Activated effector memory CD4-positive, alpha-beta T cell treated with Interleukin-2 at 50 U/mL for 16 hours (primary cell): Measurements from ENCODE around the gene THBS3.
A peak's percentile ranks its signal among the peaks of the same experiment; 100 is the strongest.
"Not testable (repeated sequence)": the region's sequence is repeated elsewhere in the genome, so short reads cannot be mapped to it uniquely, and the experiment has no call there.

Source experiments
- DNase-seq: peaks from one replicate; pipeline ENCODE4 v3.0.0-alpha.2; 2020

THBS3 gene

DNA sequence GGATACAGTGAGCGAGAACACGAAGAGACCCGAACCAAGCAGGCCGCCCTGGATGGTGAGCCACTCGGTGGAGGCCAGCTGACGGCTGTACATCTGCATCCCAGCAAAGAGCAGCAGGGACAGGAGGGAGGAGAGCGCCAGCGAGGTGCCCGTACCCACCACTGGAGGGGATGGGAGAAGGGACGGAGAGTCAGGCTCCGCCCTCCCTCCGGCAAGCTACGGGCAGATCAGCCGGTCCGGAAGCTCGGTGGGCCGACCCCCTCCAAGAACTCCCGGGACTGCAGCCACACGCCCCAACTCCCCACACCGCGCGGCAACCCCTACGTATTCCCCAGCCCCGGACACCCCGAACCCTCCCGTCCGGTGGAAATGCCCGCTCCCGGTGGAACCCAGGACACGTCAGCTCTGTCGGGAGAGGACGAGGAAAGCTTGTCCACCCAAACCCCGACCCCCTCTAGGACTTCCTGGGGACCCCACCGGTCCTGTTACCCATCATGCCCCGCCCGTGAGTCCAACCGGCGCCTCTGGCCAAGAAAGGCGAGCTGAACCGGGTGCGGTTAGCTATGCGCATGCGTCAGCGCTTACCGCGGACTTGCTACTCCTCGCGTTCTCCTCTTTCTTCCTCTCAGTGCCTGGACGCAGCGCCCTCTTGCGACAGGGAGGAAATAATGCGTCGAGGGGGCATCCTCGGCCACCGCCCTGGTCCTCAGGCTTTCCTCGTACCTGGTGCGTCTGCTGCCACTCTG lies 34.8 kb downstream of the THBS3 start, which contains the start of gene KRTCAP2:
KRTCAP2 (minus strand) TSS at position 573 of the 746 bp plus-strand sequence; CDS start at position 493, 80 bp downstream.
- peak; percentile 90 for DNase-seq

DNA sequence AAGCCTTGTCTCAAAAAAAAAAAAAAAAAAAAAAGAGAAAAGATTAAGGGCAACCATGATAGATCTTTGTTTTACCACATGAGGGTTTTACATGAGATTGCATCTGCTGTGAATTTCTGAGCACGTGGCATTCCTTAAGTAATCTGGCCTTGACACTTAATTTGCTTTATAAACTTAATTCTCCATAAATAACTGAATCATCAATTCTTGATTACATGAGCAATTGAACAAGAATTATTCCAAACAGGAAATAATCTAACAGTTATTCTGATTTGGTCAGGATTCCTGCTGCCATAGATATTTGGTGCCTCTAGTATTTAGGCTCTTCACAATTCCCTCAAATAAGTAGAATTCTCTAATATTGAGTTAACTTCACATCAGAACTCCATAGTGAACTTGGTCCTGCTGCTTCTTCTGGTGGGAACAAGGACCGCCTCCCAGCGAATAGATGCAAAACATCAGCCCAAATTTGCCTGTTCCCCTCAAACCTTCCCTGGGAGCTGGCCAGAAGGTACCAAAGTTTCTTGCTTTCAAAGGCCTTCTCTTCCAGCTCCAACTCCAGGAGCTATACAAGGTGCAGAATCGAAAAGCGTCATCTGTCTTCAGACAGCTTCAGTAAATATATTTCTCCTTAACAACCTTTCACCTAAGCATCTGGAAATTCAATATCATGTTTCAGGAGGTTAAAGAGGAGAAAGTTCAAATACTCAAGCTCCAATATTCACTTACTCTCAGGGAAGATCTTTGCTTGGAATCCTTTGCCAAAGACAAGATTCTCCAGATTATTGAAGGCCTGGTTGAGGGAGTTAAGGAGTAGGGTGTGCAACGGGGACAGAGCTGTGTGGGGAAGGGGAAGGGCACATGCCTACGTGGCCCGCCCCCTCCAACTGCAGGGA lies 35.6 kb downstream of the THBS3 start:
- DNase-seq: no peak

DNA sequence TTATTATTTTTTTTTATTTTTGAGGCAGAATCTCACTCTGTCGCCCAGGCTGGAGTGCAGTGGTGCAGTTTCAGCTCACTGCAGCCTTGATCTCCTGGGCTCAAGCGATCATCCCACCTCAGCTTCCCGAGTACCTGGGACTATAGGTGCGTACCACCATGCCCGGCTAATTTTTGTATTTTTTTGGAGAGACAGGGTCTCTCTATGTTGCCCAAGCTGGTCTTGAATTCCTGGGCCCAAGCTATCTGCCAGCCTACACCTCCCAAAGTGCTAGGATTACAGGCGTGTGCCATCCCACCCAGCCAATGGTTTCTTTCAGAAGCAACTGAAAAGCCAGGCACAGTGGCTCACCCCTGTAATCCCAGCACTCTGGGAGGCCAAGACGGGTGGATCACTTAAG lies 36.9 kb downstream of the THBS3 start:
- no peak for DNase-seq

DNA sequence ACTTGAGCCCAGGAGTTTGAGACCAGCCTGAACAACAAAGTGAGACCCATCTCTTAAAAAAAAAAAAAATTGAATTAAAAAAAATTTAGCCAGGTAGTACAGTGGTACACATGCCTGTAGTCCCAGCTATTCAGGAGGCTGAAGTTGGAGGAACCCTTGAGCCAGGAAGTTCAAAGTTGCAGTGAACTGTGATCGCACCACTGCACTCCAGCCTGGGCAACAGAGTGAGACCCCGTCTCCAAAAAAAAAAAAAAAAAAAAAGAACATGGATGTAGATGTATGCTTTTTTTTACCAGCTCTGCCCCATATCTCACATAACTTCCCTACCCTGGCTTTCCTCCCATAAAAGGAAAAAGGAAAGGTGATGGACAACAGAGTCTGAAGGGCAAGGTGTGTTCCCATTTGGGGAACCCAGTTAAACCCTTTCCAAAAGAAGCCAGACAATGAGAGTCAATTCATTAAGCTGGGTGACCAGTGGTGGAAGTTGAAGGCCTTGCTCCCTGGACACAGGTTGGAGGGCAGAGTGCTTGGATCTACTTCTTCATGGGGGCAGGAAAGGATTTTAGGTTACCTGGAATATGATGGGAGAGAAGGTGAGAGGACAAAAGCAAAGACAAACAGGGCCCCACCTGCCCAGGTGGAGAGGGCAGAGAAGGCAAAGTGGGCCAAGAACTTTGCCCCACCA lies 37.5 kb downstream of the THBS3 start:
- DNase-seq: no peak

DNA sequence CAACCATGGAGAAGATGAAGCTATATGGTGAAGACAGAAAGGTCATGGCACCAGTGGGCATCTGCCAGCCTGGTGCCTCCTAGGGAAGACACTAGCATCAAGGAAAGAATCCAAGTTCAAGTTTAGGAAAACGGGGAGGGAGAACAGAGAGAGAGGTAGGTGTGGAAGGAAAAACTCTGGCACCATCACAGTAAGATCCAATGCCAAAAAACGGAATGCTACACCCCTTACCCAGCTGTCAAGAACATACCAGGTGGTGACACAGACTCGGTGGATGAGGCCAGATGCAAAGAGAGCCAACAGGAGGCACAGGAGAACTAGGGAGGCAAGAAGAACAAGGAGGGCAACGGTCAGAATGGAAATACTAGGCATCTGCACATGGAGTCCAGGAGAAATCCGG lies 38.2 kb downstream of the THBS3 start:
- no peak for DNase-seq

DNA sequence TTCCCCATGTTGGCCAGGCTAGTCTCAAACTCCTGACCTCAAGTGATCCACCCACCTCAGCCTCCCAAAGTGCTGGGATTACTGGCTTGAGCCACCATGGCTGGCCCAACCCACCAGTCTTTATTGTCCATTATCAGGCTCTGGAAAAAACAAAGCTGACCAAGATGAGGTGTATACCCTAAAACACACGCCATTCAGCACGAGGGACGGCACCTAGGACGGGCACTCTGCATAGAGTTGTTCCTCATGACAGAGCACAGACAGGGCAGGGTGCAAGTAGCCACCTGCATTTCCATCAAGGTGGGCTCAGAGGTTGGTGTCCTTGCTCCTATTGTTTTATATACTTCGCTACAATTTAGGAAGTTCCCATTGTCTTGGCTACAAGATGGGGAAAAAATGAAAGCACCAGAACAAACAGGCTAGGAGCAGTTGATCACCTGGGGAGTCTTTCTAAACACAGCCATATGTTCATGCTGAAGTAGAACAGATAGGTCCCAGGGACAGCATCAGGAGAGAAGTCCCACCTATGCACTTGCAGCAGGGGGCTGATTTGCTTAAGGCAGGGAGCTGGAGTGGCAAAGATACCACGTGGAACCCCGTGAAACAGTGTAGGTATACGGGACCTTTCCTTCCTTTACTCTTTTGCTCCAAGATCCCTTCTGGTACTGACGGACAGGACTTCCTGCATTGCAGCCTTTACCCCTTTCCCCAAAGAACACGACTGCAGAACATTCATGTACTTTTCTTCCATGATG lies 39.1 kb downstream of the THBS3 start:
- DNase-seq: no peak

DNA sequence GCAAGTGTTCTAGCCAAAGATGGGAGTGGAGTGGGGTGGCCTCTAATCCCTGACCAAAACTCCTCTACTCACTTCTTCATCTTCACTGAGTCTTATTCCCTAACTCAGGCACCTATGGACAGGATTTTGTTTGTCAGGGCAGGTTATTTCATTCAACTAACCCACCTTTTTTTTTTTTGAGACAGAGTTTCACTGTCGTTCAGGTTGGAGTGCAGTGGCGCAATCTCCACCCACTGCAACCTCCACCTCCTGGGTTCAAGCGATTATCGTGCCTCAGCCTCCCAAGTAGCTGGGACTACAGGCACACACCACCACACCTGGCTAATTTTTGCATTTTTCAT lies 39.6 kb downstream of the THBS3 start:
- DNase-seq: not testable (repeated sequence)

DNA sequence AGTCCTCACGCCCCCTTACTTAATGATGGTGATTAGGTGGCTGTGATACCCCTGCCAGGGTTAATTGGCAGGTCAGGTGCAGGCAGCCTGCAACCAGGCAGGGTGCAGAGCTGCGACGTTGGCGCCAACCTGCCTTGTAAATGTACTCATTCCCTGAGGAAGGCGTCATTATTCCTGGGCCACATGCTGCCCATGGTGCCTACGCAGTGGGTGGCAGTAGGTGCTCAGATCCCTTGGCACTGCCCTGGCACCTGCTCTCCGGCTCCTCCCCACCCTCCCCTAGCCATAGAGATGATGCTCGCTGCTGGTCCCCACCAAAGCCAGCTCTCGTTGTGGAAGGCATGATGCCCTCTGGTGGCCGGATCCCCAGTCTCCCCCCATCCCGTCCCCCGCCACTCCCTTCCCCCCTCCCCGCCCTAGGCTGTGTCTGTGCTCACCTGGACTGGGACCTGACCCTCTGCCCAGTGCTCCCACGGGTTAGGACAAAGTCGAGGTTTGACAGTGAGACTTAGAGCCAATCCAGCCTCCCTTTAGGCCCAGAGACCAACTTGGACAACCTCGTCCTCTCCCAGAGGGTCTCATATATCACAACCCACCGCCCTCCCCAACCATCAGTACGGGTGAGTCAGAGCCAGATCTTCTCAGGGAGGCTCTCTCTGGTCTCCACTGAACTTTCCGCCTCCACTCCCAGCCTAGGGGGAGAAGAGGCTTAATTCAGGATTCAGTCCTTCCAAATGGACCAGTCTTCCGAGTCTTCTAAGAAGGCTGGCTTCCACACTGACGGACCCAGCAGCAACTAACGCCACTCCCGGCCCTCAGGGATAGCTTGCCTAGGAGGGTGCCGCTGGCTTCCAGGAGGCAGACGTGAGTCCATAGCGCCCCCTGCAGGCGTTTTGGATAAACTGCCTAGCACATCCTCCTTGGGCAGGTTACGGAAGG lies 40.3 kb downstream of the THBS3 start:
- DNase-seq: peak; percentile 71

DNA sequence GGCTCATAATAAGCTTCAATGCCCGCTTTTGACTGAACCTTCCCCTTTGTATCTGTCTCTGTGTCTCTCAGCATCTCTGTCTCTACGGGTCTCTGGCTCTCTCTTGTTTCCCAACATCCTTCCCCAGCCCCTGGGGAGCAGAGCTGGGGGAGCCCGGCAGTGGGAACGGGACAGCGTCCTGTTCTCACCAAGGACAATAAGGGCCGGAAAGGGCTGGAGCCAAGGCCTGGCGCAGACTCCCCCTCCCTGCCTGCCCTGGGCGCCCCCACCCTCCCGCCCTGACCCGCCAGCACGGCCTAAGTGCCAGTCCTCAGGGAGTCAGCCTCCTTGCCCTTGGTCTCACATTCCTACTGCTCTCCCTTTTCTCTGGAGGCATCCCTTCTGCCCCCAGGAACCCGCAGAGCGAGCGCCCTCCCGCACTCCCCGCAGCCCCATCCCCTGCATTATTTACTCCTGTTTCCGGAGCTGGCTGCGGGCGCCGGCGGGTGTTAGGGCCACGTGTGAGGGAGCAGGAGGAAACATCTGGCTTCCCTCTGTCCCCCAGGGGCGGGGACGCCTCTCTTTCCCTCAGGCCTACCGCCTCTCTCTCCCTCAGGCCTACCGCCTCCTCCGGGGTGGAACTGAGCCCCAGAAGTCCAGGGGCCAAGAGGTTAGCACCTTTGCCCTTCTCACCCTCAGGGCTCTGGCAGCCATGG lies 41.1 kb downstream of the THBS3 start:
- no peak for DNase-seq

DNA sequence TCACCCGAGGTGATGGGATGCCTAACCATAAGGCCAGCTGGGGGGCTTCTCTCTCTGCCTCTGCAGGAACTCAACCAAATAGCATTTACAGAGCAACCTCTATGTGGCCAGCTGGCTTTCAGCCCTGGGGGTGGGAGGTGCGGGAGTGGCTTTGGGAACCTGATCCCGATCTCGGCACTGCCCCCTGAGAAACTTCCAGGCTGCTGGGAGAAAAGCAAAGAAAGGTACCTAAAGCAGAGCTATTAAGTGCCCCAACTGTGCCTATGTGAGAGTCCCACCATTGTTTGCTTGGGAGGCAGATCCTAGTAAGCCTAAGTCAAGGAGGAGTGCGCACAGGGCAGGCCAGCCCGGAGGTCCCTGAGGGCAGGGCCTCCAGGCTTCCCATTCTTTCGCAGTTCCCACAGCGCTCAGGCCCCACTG lies 41.6 kb downstream of the THBS3 start:
- no peak for DNase-seq

DNA sequence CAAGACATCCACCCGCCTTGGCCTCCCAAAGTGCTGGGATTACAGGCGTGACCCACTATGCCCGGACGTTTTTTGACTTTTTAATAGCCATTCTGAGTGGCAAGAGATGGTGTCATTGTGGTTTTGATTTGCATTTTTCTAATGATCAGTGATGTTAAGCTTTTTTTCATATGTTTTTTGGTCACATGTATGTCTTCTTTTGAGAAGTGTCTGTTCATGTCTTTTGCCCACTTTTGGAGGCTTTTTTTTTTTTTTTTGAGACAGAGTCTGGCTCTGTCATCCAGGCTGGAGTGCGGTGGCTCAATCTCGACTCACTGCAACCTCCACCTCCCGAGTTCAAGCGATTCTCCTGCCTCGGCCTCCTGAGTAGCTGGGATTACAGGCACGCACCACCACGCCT lies 43.1 kb downstream of the THBS3 start:
- not testable (repeated sequence) for DNase-seq

DNA sequence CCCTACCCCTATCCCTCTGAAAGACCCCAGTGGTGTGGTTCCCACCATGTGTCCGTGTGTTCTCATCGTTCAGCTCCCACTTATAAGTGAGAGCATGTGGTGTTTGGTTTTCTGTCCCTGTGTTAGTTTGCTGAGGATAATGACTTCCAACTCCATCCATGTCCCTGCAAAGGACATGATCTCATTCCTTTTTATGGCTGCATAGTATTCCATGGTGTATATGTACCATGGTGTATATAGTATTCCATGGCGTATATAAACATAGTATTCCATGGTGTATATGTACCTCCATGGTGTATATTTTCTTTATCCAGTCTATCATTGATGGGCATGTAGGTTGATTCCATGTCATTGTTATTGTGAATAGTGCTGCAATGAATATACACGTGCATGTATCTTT lies 43.9 kb downstream of the THBS3 start:
- not testable (repeated sequence) for DNase-seq

DNA sequence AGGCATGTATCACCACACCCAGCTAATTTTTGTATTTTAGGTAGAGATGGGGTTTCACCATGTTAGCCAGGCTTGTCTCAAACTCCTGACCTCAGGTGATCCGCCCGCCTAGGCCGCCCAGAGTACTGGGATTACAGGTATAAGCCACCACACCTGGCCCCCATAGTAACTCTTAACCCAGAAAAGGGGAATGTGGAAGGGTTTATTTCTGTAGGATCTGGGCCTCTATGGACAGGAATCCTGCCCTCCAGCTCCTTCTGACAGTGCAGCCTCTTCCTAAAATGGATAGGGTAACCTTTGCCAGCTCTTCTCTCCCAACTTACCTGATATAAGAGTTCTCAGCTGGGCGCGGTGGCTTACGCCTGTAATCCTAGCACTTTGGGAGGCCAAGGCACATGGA lies 45.1 kb downstream of the THBS3 start:
- not testable (repeated sequence) for DNase-seq

DNA sequence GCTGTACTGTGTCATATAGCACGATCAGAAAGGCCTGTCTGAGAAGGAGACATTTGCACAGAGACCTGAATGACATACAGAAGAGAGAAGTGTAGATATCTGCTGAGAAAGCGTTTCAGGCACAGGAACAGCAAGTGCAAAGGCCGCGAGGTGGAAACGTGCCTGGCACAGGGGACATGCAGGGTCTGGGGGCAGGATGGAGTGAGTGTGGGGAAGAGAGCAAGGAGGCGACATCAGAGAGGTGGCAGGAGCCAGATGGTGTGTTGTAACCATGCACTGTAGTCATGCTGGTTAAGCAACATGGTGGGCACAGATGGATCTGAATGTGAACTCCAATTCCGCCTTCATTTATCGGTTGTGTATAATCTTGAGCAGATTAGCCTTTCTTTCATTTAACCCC lies 47.6 kb downstream of the THBS3 start:
- no peak for DNase-seq

DNA sequence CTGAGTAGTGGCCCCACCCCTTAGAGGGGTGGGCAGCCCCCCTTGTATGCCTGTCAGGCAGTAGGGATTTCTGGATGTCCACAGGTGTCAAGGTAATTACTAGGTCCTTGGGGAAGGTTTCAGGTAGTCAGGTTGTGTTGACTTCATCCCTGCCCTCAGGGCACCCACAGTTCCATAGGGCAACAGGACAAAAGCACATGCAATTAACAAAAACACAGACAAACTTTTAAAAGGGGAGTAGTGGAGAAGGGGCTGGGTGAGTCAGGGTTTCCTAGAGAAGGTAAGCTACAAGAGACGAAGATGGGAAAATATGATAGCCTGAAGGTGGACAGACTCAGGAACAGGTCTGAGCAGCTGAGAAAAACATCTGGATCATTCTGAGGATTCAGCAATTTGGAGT lies 48.7 kb downstream of the THBS3 start:
- no peak for DNase-seq

DNA sequence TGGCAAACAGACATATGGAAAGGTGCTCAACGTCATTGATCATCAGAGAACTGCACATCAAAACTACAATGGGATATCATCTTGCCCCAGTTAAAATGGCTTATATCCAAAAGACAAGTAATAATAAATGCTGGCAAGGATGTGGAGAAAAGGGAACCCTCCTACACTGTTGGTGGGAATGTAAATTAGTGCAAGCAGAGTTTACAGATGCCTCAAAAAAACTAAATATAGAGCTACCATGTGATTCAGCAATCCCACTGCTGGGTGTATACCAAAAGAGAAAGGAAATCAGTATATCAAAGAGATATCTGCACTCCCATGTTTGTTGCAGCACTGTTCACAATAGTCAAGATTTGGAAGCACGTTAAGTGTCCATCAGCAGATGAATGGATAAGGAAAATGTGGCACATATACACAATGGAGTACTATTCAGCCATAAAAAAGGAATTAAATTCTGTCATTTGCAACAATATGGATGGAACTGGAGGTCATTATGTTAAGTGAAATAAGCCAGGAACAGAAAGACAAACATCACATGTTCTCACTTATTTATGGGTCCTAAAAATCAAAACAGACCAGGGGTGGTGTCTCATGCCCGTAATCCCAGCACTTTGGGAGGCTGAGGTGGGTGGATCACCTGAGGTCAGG lies 51.6 kb downstream of the THBS3 start:
- not testable (repeated sequence) for DNase-seq
